OCI-LY1 (cell line): ENCODE data around the gene TTL.
"Not testable (repeated sequence)": the region's sequence is repeated elsewhere in the genome, so short reads cannot be mapped to it uniquely, and the experiment has no call there.

ENCODE experiments used
- H2AFZ ChIP-seq: fragments of 200-600 bp; sonication (generic), shearing (Covaris generic); 2 replicates; pipeline ENCODE4 v1.6.0; 2014; ENCODE audit warnings: antibody characterized with exemption, mild to moderate bottlenecking, low read length
- H3F3A ChIP-seq: fragments of 200-600 bp; sonication (generic), shearing (Covaris generic); 2 replicates; pipeline ENCODE4 v1.6.0; 2014; ENCODE audit warnings: mild to moderate bottlenecking, antibody characterized with exemption, low read length, moderate library complexity; ENCODE audit not compliant: insufficient read depth
- H3K27ac ChIP-seq: fragments of 200-600 bp; sonication (generic); 2 replicates; pipeline ENCODE4 v1.5.1; 2014; ENCODE audit warnings: low read length, mixed run types, mild to moderate bottlenecking, low read depth; ENCODE audit not compliant: poor library complexity, severe bottlenecking
- H3K27me3 ChIP-seq: fragments of 200-600 bp; sonication (generic); 2 replicates; pipeline ENCODE4 v1.6.0; 2014; ENCODE audit warnings: antibody characterized with exemption, mild to moderate bottlenecking, low read length, moderate library complexity; ENCODE audit not compliant: insufficient read depth
- H3K36me3 ChIP-seq: fragments of 200-600 bp; sonication (generic); 2 replicates; pipeline ENCODE4 v1.6.1; 2014; ENCODE audit warnings: mild to moderate bottlenecking, antibody characterized with exemption, low read length, moderate library complexity, mixed read lengths; ENCODE audit not compliant: insufficient read depth
- H3K4me1 ChIP-seq: fragments of 200-600 bp; sonication (generic); 2 replicates; pipeline ENCODE4 v1.5.1; 2014; ENCODE audit warnings: mild to moderate bottlenecking, low read length, moderate library complexity; ENCODE audit not compliant: insufficient read depth, severe bottlenecking
- H3K4me2 ChIP-seq: fragments of 200-600 bp; sonication (generic), shearing (Covaris generic); 2 replicates; pipeline ENCODE4 v1.6.1; 2014; ENCODE audit warnings: low read length
- H3K4me3 ChIP-seq: fragments of 200-600 bp; sonication (generic); 2 replicates; pipeline ENCODE4 v1.5.1; 2014; ENCODE audit warnings: low read length, low read depth, mild to moderate bottlenecking, mixed read lengths; ENCODE audit not compliant: poor library complexity, severe bottlenecking
- H3K79me2 ChIP-seq: fragments of 200-600 bp; shearing (Covaris generic); 2 replicates; pipeline ENCODE4 v1.6.1; 2016; ENCODE audit warnings: mixed run types, low read length, mixed read lengths; ENCODE audit not compliant: insufficient read depth
- H3K9ac ChIP-seq: fragments of 200-600 bp; sonication (generic), shearing (Covaris generic); 2 replicates; pipeline ENCODE4 v1.6.1; 2014; ENCODE audit warnings: mild to moderate bottlenecking, low read length, mixed read lengths
- H3K9me2 ChIP-seq: fragments of 200-600 bp; sonication (generic), shearing (Covaris generic); 2 replicates; pipeline ENCODE4 v1.6.1; 2014; ENCODE audit warnings: low read depth, mild to moderate bottlenecking, low read length, mixed read lengths
- H3K9me3 ChIP-seq: fragments of 200-600 bp; shearing (Covaris generic); 2 replicates; pipeline ENCODE4 v1.6.1; 2014; ENCODE audit warnings: low read length, mixed read lengths
- H4K20me1 ChIP-seq: fragments of 200-600 bp; sonication (generic), shearing (Covaris generic); 2 replicates; pipeline ENCODE4 v1.6.0; 2016; ENCODE audit warnings: mild to moderate bottlenecking, low read length; ENCODE audit not compliant: insufficient read depth
- CTCF ChIP-seq: fragments of 200-600 bp; sonication (generic), shearing (Covaris generic); IDR thresholded peaks from 2 replicates; pipeline ENCODE4 v1.5.1; 2017; ENCODE audit warnings: mild to moderate bottlenecking, antibody characterized with exemption, low read length, moderate library complexity, mixed read lengths
- EZH2 ChIP-seq: fragments of 200-600 bp; sonication (generic), shearing (Covaris generic); IDR thresholded peaks from 2 replicates; pipeline ENCODE4 v1.8.0; 2017; ENCODE audit warnings: borderline replicate concordance, mixed run types, mild to moderate bottlenecking, antibody characterized with exemption, low read length, moderate library complexity, mixed read lengths

The TTL gene

GRCh38 chr2:112433932-112434730 is 47.8 kb upstream of the TTL start:
- no peak overlapping the region for H3K9ac ChIP-seq
- TF ChIP-seq EZH2 (no peak), CTCF (no peak)
- H3F3A ChIP-seq: no peaks in the 10 kb centered on the region
- no peaks in the 10 kb centered on the region for H4K20me1 ChIP-seq
- H3K27me3 ChIP-seq: no peaks in the 10 kb centered on the region
- H3K36me3 ChIP-seq: no peaks in the 10 kb centered on the region
- no peak overlapping the region for H3K27ac ChIP-seq
- no peaks in the 10 kb centered on the region for H3K9me2 ChIP-seq
- no peak overlapping the region for H3K4me3 ChIP-seq
- H3K79me2 ChIP-seq: no peaks in the 10 kb centered on the region
- H2AFZ ChIP-seq: no peak overlapping the region
- no peaks in the 10 kb centered on the region for H3K4me1 ChIP-seq
- no peak overlapping the region for H3K4me2 ChIP-seq
- no peaks in the 10 kb centered on the region for H3K9me3 ChIP-seq

- not testable (repeated sequence) for H3K27ac ChIP-seq, H3F3A ChIP-seq, H4K20me1 ChIP-seq, H3K4me3 ChIP-seq, H3K36me3 ChIP-seq, H3K4me1 ChIP-seq, H3K4me2 ChIP-seq, H3K9ac ChIP-seq, H3K9me2 ChIP-seq, H2AFZ ChIP-seq, H3K9me3 ChIP-seq, H3K27me3 ChIP-seq, H3K79me2 ChIP-seq
Observed at GRCh38 chr2:112434890-112435715, 46.9 kb upstream of the TTL start.

GRCh38 chr2:112435716-112436431 is 46.1 kb upstream of the TTL start:
- H3K4me1 ChIP-seq, H3K9me3 ChIP-seq, H3K9me2 ChIP-seq, H3K27ac ChIP-seq, H3K79me2 ChIP-seq, H3K36me3 ChIP-seq, H3K9ac ChIP-seq, H3K27me3 ChIP-seq, H4K20me1 ChIP-seq, H2AFZ ChIP-seq, H3K4me3 ChIP-seq, H3K4me2 ChIP-seq, H3F3A ChIP-seq: not testable (repeated sequence)

- not testable (repeated sequence) for H3F3A ChIP-seq, H3K4me3 ChIP-seq, H3K4me2 ChIP-seq, H3K9me2 ChIP-seq, H3K9me3 ChIP-seq, H3K27me3 ChIP-seq, H3K27ac ChIP-seq, H3K4me1 ChIP-seq, H3K36me3 ChIP-seq, H4K20me1 ChIP-seq, H3K79me2 ChIP-seq, H3K9ac ChIP-seq, H2AFZ ChIP-seq
Observed at GRCh38 chr2:112436993-112437392, 45.0 kb upstream of the TTL start.

GRCh38 chr2:112437405-112437831 is 44.5 kb upstream of the TTL start:
- H3K79me2 ChIP-seq, H3K27ac ChIP-seq, H3K4me3 ChIP-seq, H3K9me3 ChIP-seq, H2AFZ ChIP-seq, H3K9ac ChIP-seq, H4K20me1 ChIP-seq, H3K9me2 ChIP-seq, H3K4me2 ChIP-seq, H3K4me1 ChIP-seq, H3F3A ChIP-seq, H3K27me3 ChIP-seq, H3K36me3 ChIP-seq: not testable (repeated sequence)

GRCh38 chr2:112438603-112439261 is 43.2 kb upstream of the TTL start:
- not testable (repeated sequence) for H3K9me2 ChIP-seq, H3F3A ChIP-seq, H3K27me3 ChIP-seq, H3K4me3 ChIP-seq, H4K20me1 ChIP-seq, H2AFZ ChIP-seq, H3K36me3 ChIP-seq, H3K27ac ChIP-seq, H3K79me2 ChIP-seq, H3K9me3 ChIP-seq, H3K4me1 ChIP-seq, H3K9ac ChIP-seq, H3K4me2 ChIP-seq
